Measurements from ENCODE around the gene OR51I2.
A peak's percentile ranks its signal among the peaks of the same experiment; 100 is the strongest.

OR51I2 gene, protein sequence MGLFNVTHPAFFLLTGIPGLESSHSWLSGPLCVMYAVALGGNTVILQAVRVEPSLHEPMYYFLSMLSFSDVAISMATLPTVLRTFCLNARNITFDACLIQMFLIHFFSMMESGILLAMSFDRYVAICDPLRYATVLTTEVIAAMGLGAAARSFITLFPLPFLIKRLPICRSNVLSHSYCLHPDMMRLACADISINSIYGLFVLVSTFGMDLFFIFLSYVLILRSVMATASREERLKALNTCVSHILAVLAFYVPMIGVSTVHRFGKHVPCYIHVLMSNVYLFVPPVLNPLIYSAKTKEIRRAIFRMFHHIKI

DNA sequence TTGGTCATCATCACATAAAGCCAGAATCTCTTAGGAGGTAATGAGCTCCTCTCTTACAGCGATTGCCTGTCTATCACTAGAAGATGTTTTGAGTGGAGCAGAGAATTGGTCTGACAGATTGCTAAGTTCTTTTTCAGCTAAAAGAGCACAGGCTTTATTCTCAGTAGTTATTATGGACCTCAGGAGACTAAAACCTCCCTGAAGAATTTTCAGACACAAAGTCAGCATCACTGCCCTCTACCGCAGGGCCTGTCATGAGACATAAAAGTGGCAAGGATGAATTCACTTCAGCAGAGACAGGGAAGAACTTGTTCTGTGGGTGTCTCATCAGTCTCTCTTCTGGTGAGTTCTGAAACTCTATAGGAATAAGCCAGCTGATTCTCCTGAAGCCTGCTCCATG lies at the start of gene OR51I2:
TSS of gene OR51I2 (plus strand) at position 301 of the 400 bp plus-strand sequence. CDS start 4,166 bp downstream, outside the sequence.
- no peak for DNase-seq

DNA sequence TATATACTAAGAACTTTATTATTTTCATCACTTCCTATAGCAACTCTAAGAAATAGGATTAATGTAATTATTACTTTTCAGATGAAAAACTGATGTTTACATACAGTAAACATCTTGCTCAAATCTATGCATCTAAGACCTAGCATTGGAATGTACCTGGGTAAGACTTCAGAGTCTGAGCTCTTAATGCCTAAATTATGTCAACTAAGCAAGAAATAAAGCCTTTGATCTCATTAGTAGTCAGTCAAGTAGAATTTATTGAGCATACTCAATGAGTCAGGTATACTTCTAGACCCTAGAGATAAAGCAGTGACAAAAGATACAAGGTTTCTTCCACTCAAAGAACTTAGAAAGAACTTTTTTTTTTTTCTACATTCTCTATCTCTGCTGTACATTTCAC lies 44.0 kb upstream of the OR51I2 start:
- DNase-seq: no peak

DNA sequence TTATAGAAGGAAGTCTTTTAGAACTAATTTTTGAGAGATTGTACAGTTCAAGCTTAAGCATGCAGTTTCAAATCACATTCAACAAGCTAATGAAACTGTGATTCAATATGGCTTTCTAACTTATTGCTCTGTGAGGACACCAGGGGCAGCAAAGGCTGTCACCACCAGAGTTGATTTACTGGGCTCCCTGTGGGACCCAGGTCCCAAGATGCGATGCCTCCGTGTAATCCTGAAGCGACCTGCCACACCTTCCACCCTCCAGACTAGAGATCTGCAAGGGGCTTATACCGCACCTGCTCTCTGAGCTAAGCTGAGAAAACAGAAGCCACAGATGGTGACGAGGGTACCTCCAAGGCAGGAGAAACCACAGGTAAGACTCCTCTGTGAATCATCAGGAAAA lies 28.1 kb upstream of the OR51I2 start:
- no peak for DNase-seq

DNA sequence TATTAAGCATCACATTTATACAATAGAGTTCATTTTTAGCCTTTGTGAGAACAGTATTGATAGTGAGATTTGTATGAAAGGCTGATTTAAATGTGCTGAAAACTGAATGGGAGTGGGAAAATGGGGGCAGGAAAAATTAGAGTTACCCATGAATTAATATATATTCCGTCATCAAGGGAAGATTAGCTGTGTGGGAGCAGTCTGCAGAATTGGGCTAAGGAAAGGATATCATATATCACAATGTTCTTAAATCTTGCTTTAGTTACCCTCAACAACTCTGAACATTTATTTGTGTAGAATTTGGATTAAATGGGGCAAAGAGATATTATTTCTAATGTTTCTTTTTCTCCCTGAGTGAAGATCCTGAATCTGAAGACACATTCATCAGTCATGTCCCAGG lies 27.3 kb upstream of the OR51I2 start, which contains the start of gene OR51Q1:
TSS of gene OR51Q1 (plus strand) at position 301 of the 400 bp plus-strand sequence. CDS start at position 391, 90 bp downstream.
- no peak for DNase-seq

DNA sequence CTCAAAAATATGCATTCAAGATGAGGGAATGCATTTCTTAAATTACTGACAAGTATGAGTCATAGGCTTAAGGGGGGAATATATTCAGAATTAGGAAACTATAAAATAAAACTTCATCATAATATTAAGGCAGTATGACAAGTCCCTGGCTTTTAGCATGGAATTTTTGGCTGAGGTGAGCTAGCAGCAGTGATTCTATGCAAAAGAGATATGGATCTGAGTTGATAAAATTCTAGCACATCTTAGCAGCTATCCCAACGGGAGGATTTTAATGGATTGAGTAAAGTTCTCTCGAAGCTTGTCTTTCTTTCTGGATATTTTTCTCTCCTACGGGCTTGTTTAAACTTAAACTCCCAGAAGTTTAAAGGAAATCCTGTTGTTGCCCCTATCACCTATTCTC lies 26.0 kb upstream of the OR51I2 start:
- DNase-seq: no peak

DNA sequence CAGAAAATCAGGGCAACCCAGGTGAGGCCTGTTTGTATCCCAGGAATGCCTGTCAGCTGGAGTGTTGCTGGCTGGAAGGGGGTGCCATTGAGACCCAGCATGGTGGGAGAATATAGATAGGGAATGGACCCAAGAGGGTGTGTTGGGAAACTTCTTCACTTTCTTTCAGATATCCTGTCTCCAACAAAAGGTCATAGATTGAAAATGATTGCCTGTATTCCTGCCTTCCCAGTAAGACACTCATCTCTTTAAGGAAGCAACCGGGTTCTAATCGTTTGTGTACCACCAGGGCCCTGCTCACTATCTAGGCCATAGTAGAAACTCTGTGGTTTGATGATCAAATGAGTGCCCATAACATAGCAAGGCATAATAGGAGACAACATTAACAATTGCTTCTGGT lies 7.7 kb upstream of the OR51I2 start, which contains the start of gene OR51I1:
TSS of gene OR51I1 (minus strand) at position 101 of the 400 bp plus-strand sequence. CDS start at position 101, 0 bp downstream.
- DNase-seq: no peak

DNA sequence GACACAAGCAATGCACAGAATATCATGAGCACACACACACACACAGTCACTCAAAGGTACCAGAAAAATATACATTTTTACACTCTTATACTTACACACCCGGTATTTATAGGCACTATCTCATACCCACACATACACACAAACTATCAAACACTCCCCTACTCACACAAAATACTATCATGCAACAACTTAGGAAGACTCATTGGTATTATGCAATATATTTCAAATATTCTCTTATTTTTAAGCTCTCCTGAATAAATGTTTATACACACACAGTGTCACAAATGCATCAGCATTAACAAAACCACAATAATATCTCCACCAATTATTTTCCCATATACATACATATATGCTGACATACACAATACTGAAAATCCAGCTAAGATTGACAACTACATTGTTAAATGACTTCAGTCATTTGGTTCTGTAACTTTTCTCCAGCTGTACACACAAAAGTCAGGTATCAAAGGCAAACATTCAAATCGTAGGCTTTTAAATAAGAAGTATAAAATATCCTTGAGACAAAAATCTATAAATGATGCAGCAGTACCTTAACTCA lies 5.2 kb upstream of the OR51I2 start:
- DNase-seq: no peak

DNA sequence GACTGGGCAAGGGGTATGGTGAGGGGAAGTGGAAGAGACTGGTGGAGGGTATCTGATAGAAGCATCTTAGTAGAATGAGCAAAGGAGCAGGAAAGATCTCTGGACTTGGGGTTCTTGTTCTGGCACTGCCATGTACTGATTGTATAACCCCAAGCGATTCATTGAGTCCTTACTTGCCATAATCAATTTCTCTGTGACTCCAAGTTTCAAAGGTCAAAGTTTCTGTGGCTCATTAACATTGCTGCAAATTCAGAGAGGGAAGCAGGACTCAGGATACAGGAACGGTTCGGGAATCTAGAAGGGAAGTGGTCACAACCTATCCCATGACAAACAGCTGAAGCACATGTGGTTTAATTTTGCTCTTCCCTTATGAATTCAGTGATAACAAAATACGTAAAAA lies 309 bp downstream of the OR51I2 start:
- no peak for DNase-seq

DNA sequence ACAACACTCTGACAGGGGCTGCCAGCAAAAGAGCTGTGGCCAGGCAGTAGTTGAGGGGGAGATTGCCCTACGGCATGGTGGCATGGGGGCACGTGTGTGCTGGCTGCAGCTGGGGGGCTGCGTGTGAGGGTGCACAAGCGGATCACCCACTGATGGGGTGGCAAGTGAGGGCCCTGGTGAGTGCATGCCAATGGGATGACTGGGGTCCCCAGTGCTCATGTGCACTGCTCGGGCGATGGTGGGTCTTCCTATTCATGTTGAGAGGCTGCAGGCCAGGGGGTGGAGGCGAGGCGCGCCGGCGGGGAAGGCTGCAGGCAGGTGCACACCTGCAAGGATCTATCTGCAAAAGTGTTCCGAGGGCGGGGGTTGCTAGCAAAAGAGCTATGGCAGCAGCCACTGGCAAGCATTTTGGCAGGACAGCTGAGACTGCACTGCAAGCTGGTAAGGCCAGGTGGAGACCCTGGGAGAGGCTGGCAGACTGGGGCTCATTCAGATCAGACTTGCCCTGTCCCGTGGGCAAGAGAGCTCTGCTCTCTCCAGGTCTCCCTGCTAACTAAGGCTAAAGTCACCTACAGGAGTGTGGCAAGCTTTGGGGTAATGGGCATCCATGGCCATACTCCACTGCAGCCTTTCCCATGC lies 12.0 kb downstream of the OR51I2 start:
- DNase-seq: no peak

DNA sequence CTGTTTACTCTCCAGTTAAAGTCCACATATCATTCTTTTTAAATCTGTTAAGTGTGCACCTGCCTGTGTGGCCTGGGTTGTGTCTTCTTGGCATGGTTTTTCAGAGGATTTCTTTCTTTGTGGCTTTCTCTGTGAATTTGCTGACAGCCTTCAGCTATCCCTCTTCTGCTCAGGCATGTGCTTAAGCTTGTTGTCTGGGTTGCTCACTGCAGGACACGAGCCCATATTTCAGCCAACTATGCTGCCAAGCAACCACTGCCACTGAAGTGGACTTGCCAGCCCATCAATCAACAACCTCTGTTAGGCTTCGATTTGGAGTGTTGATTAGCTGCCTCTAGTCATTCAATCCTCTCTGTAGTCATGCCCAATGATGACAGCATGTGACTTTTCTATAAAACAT lies 18.4 kb downstream of the OR51I2 start:
- DNase-seq: no peak

DNA sequence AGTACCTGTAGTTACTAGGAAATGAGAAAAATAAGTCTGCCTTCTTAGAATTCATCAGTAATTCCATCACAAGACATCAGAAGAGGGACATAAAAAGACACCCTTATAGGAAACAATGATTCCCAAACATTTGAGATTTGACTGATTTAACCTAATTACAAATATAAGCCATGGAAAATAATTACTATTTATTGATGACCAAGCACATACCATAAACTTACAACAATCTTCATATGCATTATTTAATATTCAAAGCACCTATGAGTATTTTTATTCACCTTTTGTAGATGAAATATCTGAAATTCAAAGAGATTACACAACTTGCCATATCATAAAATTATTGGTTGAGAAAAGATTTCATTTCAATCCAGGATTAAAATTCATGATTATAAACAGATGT lies 24.8 kb downstream of the OR51I2 start:
- no peak for DNase-seq

DNA sequence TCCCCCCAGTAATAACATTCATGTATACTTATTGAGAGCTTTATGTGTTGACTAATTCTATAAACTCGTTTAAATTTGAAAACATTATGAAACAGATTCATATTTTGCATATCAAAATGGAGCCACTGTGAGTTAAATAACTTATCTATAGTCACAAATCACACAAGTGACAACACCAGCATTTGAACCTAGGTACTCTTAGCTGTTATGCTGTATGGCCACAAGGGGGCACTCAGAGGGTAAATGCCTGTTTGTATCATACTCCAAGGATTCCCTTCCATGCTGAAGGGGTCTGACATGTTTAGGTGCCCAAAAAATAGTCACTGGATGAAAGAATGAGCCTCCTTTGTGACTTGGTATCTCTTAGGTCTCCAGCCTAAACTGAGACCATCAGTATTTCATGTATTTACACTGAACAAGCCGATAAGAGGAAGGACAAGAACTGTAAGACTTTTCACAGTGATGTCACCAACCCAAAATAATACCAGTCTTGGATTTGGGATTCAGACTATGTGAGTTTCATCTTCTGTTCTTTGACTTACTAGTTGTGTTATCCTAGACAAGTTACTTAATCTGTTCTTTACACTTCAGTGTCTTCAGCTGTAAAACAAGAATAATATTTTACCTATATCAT lies 27.2 kb downstream of the OR51I2 start:
- peak; percentile 48 for DNase-seq

DNA sequence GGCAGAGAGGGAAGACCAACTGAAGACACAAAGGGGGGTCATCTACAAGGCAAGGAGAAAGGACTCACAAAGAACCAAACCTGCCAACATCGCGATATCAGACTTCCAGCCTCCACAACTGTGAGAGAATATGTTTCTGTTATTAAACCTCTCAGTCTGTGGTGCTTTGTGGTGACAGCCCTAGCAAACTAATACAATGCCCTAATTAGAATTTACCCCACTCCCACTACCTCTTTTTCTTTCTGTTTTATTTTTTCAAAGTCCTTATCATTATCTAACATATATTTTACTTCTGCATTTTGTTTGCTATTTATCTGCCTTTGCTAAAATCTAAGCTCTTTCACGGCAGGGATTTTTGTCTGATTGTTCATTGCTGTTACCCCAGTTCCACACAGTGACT lies 36.9 kb downstream of the OR51I2 start:
- DNase-seq: no peak

DNA sequence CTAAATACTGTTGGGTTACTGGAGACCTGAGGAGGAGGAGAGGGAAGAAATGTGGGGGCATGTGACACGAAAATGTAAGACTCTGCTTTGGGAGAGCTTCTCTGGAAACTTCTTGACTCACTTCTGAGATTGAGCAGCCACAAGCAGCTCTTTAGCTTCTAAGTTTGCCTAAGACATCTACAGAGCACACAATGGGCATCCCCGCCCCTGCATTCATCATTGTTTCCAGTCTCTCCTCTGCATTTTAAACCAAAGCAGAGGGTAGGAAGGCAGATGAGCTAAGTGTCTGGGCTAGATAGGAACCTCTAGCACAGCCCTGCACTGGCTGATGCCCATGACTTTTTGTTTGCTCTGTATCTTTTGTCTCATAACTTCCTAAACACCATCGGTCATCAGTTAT lies 37.3 kb downstream of the OR51I2 start:
- DNase-seq: no peak

DNA sequence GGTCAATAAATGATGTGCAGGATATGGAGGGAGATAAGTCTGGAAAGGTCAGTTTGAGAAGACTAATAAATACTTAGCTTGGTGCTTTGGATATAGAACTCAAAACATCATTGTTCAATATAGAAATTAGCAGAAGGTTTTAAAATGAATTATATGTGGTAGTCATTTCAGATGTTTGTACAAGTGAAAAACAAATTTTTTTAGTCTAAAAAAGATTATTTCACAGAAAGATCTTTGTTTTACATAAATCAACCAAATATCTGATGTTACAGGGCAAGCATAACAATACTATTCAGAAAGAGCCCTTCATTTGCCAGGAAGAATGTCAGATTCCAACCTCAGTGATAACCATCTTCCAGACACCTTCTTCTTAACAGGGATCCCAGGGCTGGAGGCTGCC lies 39.3 kb downstream of the OR51I2 start, which contains the start of gene OR52D1:
TSS of gene OR52D1 (plus strand) at position 301 of the 400 bp plus-strand sequence. CDS start at position 323, 22 bp downstream.
- no peak for DNase-seq

DNA sequence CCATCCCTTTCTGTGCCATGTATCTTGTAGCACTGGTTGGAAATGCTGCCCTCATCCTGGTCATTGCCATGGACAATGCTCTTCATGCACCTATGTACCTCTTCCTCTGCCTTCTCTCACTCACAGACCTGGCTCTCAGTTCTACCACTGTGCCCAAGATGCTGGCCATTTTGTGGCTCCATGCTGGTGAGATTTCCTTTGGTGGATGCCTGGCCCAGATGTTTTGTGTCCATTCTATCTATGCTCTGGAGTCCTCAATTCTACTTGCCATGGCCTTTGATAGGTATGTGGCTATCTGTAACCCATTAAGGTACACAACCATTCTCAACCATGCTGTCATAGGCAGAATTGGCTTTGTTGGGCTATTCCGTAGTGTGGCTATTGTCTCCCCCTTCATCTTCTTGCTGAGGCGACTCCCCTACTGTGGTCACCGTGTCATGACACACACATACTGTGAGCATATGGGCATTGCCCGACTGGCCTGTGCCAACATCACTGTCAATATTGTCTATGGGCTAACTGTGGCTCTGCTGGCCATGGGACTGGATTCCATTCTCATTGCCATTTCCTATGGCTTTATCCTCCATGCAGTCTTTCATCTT lies 39.8 kb downstream of the OR51I2 start:
- no peak for DNase-seq

DNA sequence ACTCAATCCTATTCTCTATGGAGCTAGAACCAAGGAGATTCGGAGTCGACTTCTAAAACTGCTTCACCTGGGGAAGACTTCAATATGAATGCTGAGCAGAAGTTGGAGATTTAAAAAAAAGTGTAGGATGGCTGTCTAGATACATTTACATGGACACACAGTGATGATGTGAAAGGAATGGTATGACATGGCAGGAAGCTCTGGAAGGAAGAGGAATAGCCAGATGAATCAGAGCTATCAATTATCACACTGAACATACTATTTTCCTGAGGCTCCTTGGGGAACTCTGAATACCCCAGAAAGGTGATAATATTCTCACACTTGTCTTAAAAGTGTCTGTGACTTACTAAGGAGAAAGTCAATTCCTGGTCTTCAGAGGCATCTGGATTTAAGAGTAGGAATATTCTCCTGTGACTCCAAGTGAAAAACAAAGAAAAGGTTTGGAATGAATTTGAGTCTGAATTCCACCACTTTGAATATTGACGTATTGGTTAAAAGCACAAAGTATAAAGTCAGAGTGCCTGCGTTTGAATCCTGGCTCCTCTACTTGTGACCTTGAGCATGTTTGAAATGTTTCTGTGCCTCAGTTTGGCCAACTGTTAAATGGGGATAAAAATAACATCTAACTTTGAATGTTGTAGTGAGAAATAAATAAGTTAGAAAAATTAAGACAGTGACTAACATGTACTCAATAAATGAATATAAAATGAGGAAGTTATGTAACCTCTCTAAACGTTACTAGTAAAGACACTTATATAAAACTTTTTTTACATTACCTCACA lies 40.6 kb downstream of the OR51I2 start:
- DNase-seq: no peak

DNA sequence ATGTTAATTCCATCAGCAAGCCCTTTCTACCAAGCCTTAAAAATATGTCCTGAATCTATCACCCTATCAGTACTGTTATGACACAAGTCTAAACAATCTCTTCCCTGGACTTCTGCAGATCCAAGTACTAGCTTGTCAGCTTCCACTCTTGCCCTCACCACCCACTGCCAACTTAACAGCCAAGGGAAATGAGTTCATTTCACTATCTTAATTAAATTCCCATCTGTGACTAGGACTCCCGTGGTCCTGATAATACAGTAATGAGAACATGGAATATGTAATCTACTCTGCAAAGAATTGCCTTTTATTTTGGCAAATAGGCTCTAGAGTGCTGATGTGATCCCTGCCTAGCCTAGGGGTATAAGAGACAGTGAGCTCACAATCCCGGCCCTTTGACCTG lies 50.5 kb downstream of the OR51I2 start:
- DNase-seq: no peak

DNA sequence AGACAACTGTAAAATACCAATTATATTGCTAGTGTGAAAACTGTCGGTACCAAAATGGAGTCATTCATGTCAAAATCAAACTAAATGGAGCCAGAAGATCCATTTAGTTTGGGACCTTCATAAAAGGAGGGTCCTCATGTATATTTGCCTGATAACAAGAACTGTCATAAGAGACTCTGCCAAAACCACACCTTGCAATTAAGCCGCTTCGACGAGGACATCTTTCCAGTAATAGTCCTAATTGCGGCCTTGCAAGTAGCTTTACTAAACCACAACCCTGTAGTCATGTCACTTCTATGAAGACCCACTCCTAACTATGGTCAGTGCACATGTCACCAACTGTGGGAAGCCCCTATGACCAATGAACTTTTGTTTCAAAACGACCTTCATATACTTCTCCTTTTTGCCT lies 51.3 kb downstream of the OR51I2 start:
- DNase-seq: no peak

DNA sequence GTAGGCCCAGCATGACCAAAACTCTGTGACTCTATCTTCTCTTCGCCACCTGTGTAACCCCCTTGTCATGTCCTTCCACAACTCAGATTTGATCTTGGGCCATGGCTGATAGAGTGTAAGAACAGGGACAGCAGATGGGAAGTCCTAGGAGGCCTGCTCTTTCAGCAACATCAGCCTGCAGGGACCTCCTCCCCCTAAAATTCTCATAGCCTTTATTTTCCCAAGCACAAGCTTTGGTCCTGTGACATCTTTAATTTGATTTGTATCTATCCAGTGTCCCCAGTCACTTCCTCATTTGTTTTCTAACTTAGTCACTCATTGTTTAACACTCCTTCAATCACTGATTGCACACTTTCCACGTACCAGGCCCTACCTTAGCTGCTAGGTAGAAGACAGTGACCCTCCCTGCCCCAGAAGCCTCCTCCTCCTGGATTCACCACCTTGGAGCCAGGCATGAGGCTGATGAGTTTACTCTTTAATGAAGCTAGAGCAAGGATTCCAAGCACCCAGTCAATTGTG lies 55.3 kb downstream of the OR51I2 start:
- DNase-seq: no peak

DNA sequence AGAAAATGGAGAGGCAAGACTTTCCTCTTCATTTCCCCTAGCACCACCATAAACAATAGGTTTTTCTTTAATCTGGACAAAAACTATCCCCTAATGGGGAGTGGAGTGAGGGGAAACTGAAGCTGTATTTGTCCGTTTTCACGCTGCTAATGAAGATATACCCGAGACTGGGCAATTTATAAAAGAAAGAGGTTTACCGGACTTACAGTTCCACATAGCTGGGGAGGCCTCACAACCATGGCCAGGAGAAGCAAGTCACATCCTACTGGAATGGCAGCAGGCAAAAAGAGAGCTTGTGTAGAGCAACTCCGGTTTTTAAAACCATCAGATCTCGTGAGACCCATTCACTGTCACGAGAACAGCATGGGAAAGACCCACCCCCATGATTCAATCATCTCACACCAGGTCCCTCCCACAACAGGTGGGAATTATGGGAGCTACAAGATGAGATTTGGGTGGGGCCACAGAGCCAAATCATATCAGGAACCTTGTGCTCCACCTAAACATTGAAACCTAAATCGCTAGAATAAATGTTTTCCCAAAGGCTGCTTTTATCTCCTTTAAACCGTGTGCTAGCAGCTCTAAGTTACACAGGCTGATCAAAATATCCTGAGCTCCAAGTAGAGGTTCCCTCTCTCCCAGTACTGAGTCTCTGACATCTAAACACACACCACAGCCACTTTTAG lies 56.4 kb downstream of the OR51I2 start:
- no peak for DNase-seq

Data from activated CD4-positive, alpha-beta T cell treated with anti-CD3 and anti-CD28 coated beads, Interleukin-10, Interleukin-2, amounts not matched to agents 100 ng/mL and 50 ng/mL, durations not matched to agents 16 hours and 8 hours (primary cell).